ENCODE data around the gene POU2F2.

- TF ChIP-seq CTCF (IDR thresholded peaks at IDR 0.05; ENCODE audit: insufficient read depth, low read length, poor library complexity, severe bottlenecking) (no peak), EZH2phosphoT487 (conservative IDR thresholded peaks at IDR 0.05; ENCODE audit: low read length) (no peak)
These were observed 67.2 kb downstream of the POU2F2 start for GRCh38 chr19:42065051-42065450.
